ENCODE data around the gene TRIM9. TPM values are rescaled to one million over a fixed set of nuclear protein-coding genes. Genes with fewer than 3 reads are reported as not detected.
A peak's percentile ranks its signal among the peaks of the same experiment; 100 is the strongest.

The TRIM9 gene
- total RNA-seq, 3 donors from 2014 or later, result 0.72 to 8.7 (median 3.9) TPM

DNA sequence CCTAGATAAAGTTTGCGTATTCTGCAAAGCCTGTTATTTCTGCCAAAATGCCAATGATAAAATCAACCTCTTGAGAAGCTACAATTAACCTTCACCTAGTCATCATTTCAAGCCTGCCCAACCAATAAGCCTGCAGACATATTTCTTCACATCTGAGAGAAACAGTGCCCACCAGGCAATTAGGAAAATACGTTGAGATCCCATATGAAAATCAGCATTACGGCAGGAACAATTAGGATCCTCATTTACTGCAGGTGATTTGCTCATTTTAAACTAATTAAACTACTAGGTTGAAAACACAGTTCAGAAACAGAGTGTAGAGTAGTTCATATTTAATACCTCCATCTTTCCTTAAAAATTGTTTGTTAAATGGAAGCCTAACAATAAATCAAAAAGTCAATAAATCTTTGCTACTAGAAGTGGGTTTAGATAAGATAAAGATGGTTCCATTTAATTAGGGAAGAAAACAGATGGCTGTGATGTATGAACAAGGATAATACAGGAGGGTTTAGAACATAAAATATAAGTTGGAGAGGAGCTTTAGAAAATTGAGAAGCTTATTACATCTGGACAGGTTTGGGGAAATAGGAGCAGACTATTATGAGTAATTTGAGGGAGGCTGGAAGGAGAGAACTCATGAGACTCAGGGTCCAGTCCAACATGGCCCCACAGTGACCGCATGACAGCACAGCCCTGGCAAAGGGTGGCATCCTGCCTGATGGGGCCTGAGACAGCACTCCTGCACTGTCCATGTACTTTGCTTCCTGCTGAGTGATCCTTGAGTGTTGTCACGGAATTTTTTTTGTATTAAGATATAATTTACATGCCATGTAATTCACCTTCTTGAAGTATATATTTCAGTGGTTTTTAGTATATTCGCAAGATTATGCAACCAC, 123.8 kb downstream of the TRIM9 start:
- Histone ChIP-seq H3K36me3 (ENCODE audit: low read depth) (no peaks in the 10 kb centered on the region), H3K9me3 (no peaks in the 10 kb centered on the region), H3K4me1 (ENCODE audit: low read depth) (no peaks in the 10 kb centered on the region), H3K4me3 (no peak overlapping the region)
- ATAC-seq (no peak), DNase-seq (no peak)
- intact Hi-C loops (cut with DNase I, micrococcal nuclease), result no loop called here
- TF ChIP-seq, protein P1, sequence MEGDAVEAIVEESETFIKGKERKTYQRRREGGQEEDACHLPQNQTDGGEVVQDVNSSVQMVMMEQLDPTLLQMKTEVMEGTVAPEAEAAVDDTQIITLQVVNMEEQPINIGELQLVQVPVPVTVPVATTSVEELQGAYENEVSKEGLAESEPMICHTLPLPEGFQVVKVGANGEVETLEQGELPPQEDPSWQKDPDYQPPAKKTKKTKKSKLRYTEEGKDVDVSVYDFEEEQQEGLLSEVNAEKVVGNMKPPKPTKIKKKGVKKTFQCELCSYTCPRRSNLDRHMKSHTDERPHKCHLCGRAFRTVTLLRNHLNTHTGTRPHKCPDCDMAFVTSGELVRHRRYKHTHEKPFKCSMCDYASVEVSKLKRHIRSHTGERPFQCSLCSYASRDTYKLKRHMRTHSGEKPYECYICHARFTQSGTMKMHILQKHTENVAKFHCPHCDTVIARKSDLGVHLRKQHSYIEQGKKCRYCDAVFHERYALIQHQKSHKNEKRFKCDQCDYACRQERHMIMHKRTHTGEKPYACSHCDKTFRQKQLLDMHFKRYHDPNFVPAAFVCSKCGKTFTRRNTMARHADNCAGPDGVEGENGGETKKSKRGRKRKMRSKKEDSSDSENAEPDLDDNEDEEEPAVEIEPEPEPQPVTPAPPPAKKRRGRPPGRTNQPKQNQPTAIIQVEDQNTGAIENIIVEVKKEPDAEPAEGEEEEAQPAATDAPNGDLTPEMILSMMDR (IDR thresholded peaks at IDR 0.05), result no peak

DNA sequence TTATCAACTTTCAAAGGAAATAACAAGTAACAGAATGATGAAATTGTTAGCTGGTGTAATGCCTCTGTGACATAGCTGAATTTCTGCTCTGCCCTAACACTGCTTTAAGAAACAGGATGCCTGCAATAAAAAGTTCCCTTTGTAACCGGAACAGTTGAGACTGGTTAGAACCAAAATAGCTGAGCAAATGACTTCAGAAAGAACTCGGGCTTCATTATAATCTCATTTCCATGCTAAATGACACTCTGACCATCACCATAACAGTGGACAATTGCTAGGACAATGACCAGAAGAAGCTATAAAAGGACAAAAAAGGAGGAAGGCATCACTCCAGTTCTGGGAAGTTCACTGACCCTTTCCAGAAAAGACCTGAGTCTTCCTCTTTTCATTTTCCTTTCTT, 127.1 kb downstream of the TRIM9 start:
- Histone ChIP-seq H3K36me3 (ENCODE audit: low read depth) (no peaks in the 10 kb centered on the region), H3K4me3 (no peak overlapping the region), H3K4me1 (ENCODE audit: low read depth) (no peaks in the 10 kb centered on the region), H3K9me3 (no peaks in the 10 kb centered on the region)
- ATAC-seq, result no peak
- TF ChIP-seq, protein P1 (IDR thresholded peaks at IDR 0.05), result no peak
- intact Hi-C loops (cut with DNase I, micrococcal nuclease), result no loop called here
- no peak for DNase-seq

DNA sequence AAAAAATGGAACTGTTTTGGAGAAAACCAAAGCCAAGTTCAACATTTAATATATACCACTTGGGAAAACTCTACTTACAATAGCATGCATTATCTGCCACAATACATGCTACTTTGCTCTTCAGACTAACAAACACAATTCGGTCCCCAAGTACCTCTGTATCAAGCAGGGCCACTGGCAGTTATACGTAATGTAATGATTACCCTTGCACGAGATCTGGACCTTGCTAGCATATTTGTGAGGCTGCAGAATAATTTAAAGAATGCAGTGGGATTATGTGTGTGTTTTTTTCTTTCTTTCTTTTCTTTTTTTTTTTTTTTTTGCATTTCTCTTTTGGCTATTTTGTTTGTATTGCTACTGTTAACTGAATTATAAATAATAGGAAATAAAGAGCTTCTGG, 127.8 kb downstream of the TRIM9 start:
- intact Hi-C loops (cut with DNase I, micrococcal nuclease), result no loop called here
- TF ChIP-seq, protein P1 (IDR thresholded peaks at IDR 0.05), result no peak
- no peak for ATAC-seq
- Histone ChIP-seq H3K36me3 (ENCODE audit: low read depth) (no peaks in the 10 kb centered on the region), H3K9me3 (no peaks in the 10 kb centered on the region), H3K4me1 (ENCODE audit: low read depth) (no peaks in the 10 kb centered on the region), H3K4me3 (no peak overlapping the region)
- DNase-seq, result no peak

DNA sequence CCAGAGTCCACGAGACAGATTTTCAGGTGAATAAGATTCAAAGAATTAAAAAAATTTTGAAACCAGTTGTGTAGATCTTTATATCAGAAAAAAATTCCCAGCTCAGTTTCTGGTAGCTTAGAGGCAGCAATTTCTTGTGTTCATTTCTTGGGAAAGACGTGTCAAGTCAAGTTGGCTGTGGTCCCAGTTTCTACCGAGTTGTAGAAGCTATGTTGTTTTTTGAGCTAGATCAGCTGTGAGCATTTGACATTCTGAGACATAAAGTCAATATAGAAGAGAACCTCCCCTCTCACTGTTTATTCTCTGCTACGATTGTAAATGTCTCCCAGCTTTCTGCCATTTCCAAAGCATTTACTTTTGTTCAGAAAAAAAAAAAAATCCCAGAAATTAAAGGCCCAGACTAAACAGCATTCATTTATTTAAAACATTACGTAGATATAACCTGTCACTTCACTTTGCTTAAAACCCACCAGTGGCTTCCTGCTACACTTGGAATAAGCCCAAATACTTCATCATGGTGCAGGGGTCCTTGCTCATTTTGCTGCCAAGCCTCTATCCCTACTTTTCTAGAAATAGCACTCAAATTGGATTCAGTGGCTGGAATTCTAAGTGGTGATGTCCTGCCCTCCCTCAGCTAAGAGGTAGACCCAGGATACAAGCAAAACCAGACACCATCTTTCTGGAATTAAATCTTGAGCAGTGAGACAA, 130.1 kb downstream of the TRIM9 start:
- intact Hi-C loops (cut with DNase I, micrococcal nuclease), result no loop called here
- TF ChIP-seq, protein P1 (IDR thresholded peaks at IDR 0.05), result no peak
- no peaks in the 10 kb centered on the region for H3K36me3 ChIP-seq (ENCODE audit: low read depth)
- H3K9me3 ChIP-seq, result no peaks in the 10 kb centered on the region
- ATAC-seq (no peak), DNase-seq (peak in 1 of 3 donors; percentile 65)
- H3K4me3 ChIP-seq, result no peak overlapping the region
- H3K4me1 ChIP-seq (ENCODE audit: low read depth), result no peaks in the 10 kb centered on the region

DNA sequence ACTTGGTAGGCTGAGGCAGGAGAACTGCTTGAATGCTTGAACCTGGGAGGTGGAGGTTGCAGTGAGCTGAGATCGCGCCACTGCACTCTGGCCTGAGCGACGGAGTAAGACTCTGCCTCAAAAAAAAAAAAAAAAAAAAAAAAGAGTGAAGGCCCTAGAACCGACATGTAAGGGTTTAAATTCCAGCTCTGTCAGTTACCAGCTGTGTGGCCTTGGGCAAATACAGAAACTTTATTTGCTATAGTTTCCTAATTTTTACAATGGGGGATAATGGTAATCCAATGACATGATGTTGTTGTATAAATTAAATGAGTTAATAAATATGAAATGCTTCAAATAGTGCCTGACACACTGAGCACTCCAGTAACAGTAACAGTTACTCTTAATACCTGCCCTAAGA, 131.0 kb downstream of the TRIM9 start:
- intact Hi-C loops (cut with DNase I, micrococcal nuclease), result no loop called here
- H3K4me3 ChIP-seq, result no peak overlapping the region
- H3K36me3 ChIP-seq (ENCODE audit: low read depth), result no peaks in the 10 kb centered on the region
- TF ChIP-seq, protein P1 (IDR thresholded peaks at IDR 0.05), result no peak
- no peaks in the 10 kb centered on the region for H3K4me1 ChIP-seq (ENCODE audit: low read depth)
- H3K9me3 ChIP-seq, result no peaks in the 10 kb centered on the region
- DNase-seq, result no peak
- ATAC-seq, result no peak

Measured in mucosa of descending colon (tissue), 3 donors.